Glutamatergic neuron (in vitro differentiated cells): ENCODE data around the gene RBP5. TPM values are rescaled to one million over a fixed set of nuclear protein-coding genes. Genes with fewer than 3 reads are reported as not detected.

ENCODE experiments used
- DNase-seq: peaks from one replicate; pipeline ENCODE4 v3.0.0; 2022
- H3K27ac Mint-ChIP-seq: one replicate; pipeline ENCODE4 v1.8.0; 2020; ENCODE audit warnings: mild to moderate bottlenecking, mixed read lengths, inconsistent platforms; ENCODE audit not compliant: unreplicated experiment
- H3K27me3 Mint-ChIP-seq: one replicate; pipeline ENCODE4 v1.8.0; 2020; ENCODE audit warnings: mild to moderate bottlenecking, moderate library complexity, mixed read lengths, inconsistent platforms; ENCODE audit not compliant: unreplicated experiment
- H3K36me3 Mint-ChIP-seq: one replicate; pipeline ENCODE4 v1.8.0; 2020; ENCODE audit warnings: mild to moderate bottlenecking, mixed read lengths, inconsistent platforms; ENCODE audit not compliant: unreplicated experiment
- H3K4me1 Mint-ChIP-seq: one replicate; pipeline ENCODE4 v1.8.0; 2020; ENCODE audit warnings: mild to moderate bottlenecking, low read depth, mixed read lengths, inconsistent platforms; ENCODE audit not compliant: unreplicated experiment
- H3K4me3 Mint-ChIP-seq: one replicate; pipeline ENCODE4 v1.8.0; 2020; ENCODE audit warnings: mild to moderate bottlenecking, mixed read lengths, inconsistent platforms; ENCODE audit not compliant: unreplicated experiment
- H3K9me3 Mint-ChIP-seq: one replicate; pipeline ENCODE4 v1.8.0; 2020; ENCODE audit warnings: mild to moderate bottlenecking, moderate library complexity, mixed read lengths, inconsistent platforms; ENCODE audit not compliant: unreplicated experiment
- CTCF ChIP-seq: fragments of 200-600 bp; sonication (generic); IDR thresholded peaks from one replicate; pipeline ENCODE4 v1.5.0; 2021; ENCODE audit not compliant: partially characterized antibody, unreplicated experiment
- total RNA-seq: library from RNA; stranded (reverse); fragmentation: NEBNext Ultra II Directional; extraction: Animal tissue kit (Norgen Biotek cat#: 25700); gene quantifications from one replicate; pipeline ENCODE4 v1.2.1, GENCODE V29; 2021; ENCODE audit not compliant: unreplicated experiment

Gene RBP5
- total RNA-seq, 1 donor from 2014 or later, result 1.2 TPM

- no peak overlapping the region for H3K4me3 Mint-ChIP-seq
- H3K27ac Mint-ChIP-seq, result no peak overlapping the region
- DNase-seq, result no peak
- no peak for TF ChIP-seq CTCF
- no peaks in the 10 kb centered on the region for H3K27me3 Mint-ChIP-seq
- H3K36me3 Mint-ChIP-seq, result peaks cover 17% of the 10 kb centered on the region
- H3K4me1 Mint-ChIP-seq, result no peaks in the 10 kb centered on the region
- H3K9me3 Mint-ChIP-seq, result peaks cover 21% of the 10 kb centered on the region
Measured at GRCh38 chr12:7169951-7170350, 41.3 kb upstream of the RBP5 start.

- H3K27ac Mint-ChIP-seq, result no peak overlapping the region
- DNase-seq, result no peak
- H3K9me3 Mint-ChIP-seq, result peaks cover 15% of the 10 kb centered on the region
- no peaks in the 10 kb centered on the region for H3K4me1 Mint-ChIP-seq
- peaks cover 10% of the 10 kb centered on the region for H3K27me3 Mint-ChIP-seq
- no peak overlapping the region for H3K4me3 Mint-ChIP-seq
- no peak for TF ChIP-seq CTCF
- peaks cover 10% of the 10 kb centered on the region for H3K36me3 Mint-ChIP-seq
Measured at GRCh38 chr12:7162691-7163114, 34.0 kb upstream of the RBP5 start.

GRCh38 chr12:7161811-7162210 is 33.1 kb upstream of the RBP5 start:
- H3K4me3 Mint-ChIP-seq, result no peak overlapping the region
- peaks cover 17% of the 10 kb centered on the region for H3K9me3 Mint-ChIP-seq
- no peak for DNase-seq
- H3K27ac Mint-ChIP-seq, result no peak overlapping the region
- H3K36me3 Mint-ChIP-seq, result peaks cover 10% of the 10 kb centered on the region
- no peaks in the 10 kb centered on the region for H3K4me1 Mint-ChIP-seq
- H3K27me3 Mint-ChIP-seq, result peaks cover 12% of the 10 kb centered on the region
- TF ChIP-seq CTCF, result no peak

- Mint-ChIP-seq H3K4me1 (no peaks in the 10 kb centered on the region), H3K36me3 (peaks cover 10% of the 10 kb centered on the region), H3K9me3 (peaks cover 17% of the 10 kb centered on the region), H3K27ac (no peak overlapping the region), H3K4me3 (no peak overlapping the region), H3K27me3 (peaks cover 12% of the 10 kb centered on the region)
- no peak for DNase-seq
- TF ChIP-seq CTCF, result no peak
Measured at GRCh38 chr12:7161327-7161726, 32.6 kb upstream of the RBP5 start.

- DNase-seq, result no peak
- Mint-ChIP-seq H3K4me1 (no peaks in the 10 kb centered on the region), H3K27me3 (peaks cover 12% of the 10 kb centered on the region), H3K9me3 (peaks cover 13% of the 10 kb centered on the region), H3K27ac (no peak overlapping the region), H3K4me3 (no peak overlapping the region), H3K36me3 (peaks cover 5% of the 10 kb centered on the region)
- no peak for TF ChIP-seq CTCF
Measured at GRCh38 chr12:7160183-7160582, 31.5 kb upstream of the RBP5 start.
